ENCODE data around the gene STXBP5L.
"Not testable (repeated sequence)": the region's sequence is repeated elsewhere in the genome, so short reads cannot be mapped to it uniquely, and the experiment has no call there.

Gene STXBP5L

DNA sequence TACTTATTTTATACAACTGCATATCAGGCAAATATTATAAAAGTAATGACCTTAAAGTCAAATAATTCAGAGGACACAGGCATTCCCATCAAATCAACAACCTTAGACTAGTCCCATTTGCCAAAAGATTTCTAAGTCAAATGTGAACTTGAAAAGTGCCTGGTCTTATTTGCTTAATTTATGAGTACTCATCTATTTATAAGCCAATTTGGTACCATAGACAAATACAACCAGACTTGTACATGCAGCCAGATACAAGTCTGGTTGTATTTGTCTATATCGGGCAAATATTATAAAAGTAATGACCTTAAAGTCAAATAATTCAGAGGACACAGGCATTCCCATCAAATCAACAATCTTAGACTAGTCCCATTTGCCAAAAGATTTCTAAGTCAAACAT lies 322.2 kb downstream of the STXBP5L start:
- not testable (repeated sequence) for DNase-seq (ENCODE audit: low read depth, low spot score)

DNA sequence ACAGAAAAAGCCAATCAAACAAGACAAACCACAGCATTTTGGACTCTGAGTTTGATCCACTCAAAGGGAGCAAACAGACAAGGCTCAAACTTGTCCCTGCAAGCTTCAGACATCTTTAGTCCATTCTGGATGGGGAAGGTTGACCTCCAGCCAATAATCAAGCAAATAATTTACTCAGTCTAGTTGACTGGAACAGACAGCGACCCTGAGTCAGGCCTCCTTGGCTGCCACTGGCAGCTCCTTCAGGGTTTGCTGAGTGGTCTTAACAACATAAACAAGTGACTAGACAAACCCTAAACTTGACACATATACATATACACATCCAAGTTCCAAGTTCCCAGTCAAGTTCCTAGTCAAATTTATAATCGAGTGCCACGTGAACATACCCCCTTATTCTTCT lies 323.9 kb downstream of the STXBP5L start:
- DNase-seq (ENCODE audit: low read depth, low spot score), result no peak

DNA sequence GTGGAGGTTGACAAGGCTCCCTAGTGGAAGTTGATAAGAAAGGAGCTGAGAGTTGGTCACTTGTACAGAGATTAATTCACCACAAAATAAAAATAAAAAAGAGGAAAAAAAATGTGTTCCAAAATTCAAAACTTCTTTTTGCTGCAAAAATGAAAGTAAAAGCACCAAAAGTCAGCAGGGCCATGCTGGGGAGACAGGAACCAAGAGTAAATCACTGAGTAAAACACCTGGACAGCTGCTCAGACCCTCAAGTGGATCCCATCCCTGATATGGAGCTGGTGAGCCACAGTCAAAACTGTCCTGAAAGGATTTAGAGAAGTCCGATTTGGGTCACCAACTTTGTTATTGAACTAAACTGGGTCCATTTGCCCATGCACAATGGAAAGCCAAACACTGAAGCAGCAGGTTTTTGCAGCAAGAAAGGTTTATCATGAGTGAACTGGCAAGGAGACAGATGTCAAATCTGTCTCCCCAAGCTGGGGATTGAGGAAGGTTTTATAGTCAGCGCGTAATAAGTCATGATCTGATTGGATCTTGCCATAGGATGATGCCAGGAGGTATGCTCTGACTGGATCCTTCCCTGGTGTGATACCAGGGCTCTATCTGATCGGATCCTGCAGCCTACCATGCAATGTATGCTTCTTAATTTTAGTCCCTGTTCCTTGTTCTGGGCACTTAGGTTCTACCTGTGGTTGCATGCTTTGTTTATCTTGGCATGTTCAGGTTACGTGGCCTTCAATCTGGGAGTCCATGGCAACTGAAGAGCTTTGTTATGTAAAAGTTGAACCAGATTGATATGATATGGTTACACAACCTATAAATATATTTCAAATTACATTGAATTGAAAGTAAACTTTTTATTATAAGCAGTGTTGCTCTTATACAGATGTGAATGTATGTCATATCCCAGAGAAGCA lies 324.6 kb downstream of the STXBP5L start:
- no peak for DNase-seq (ENCODE audit: low read depth, low spot score)

DNA sequence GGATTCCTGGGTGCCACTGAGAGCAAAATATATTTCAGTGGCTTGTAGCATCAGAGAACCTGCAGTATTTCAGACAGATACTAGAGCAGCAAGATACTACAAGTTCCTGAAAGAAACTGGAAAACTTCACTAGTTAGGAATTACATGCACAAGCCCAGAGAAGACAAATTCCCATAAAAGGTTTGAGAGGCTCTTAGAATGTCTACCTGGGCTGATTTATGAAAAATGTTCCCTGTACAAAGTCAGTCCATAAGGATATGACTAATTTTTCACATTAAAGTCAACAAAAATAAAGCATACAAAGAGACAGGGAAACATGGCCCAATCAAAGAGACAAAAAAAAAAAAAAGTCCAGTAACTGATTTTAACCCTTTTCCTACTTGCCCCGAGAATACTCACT lies 335.2 kb downstream of the STXBP5L start:
- no peak for DNase-seq (ENCODE audit: low read depth, low spot score)

DNA sequence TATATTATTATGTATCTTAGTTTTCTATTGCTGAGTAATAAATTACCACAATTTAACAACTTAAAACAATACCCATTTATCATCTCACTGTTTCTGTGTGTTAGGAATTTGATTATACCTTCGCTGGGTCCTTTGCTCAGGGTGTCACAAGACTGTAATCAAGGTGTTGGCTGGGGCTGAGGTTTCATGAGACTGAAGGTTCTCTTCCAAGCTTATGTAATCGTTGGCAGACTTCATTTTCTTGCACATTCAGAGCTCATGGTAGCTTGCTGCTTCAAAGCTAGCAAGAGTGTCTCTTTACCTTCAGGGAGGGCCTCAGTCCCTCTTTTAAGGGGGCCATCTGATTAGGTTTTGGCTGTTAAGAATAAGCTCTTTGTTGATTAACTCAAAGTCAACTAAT lies 344.7 kb downstream of the STXBP5L start:
- no peak for DNase-seq (ENCODE audit: low read depth, low spot score)

DNA sequence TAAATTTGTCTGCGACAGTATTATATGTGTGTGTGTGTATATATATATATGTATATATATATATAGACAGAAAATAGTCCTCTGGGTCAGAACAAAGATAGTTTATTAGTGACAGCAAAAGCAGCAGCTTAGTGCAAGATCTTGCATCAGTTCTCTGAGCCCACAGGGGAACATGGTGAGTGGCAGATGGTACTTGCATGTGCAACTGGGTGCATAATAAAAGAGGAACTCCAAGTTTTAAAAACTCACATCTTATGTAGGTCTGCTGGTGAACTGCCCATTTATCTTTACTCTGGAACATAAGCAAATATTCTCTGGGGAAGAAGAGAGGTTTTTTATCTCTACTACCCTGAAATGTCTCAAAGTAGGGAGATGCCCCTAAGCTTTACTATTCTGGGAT lies 361.4 kb downstream of the STXBP5L start:
- DNase-seq (ENCODE audit: low read depth, low spot score), result no peak

DNA sequence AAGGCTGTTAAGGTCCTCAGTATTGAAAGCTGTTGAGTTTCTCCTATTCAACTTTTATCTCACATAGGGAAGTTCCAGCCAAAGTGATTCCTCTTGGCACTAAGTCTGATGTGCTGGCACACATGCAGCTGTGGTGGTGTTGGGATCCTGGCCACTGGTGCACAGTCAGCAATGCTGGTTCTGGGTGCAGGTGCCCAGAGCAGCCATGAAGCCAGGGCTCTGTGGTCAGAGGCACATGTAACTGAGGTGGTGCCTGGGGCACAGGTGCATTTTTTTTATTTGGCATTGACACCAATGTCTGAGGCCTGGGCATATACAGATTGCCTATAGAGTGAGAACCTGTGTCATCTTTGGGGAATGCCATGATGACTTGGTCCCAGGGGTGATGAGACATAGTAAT lies 366.4 kb downstream of the STXBP5L start:
- no peak for DNase-seq (ENCODE audit: low read depth, low spot score)

DNA sequence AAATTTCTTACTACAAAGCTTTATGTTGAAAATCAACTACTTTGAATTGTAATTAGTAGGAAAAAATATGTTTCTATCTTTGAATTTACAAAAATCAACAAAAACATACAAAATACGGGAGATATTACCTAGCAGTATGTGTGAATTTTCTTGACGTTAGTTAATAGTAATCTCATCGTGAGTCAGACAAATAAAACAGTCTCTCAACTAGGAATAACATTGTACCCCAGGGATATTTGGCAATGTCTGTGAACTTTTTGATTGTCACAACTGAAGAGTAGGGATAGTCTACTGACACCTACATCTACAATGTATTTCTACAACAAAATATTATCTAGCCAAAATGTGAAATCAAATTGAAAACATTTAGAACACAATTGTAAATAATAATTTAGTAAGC lies 387.4 kb downstream of the STXBP5L start:
- DNase-seq (ENCODE audit: low read depth, low spot score), result no peak

DNA sequence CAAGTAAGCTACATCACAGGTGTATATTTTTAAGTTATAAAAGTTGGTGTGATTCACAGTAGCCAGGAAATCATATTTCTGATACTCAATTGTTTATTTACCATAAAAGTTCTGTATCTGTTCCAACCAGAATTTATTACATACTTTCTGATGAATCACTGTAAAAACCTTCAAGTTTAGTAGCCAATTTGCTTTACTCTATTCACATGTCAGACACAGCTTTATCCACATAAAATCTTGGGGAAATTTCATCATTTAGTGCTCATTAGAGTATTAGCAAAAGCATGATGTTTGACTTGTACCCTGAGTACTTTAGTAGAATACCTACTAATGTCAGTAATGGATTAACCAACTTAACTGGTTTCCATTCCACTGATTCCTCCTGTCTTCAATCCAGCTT lies 388.0 kb downstream of the STXBP5L start:
- DNase-seq (ENCODE audit: low read depth, low spot score), result no peak

DNA sequence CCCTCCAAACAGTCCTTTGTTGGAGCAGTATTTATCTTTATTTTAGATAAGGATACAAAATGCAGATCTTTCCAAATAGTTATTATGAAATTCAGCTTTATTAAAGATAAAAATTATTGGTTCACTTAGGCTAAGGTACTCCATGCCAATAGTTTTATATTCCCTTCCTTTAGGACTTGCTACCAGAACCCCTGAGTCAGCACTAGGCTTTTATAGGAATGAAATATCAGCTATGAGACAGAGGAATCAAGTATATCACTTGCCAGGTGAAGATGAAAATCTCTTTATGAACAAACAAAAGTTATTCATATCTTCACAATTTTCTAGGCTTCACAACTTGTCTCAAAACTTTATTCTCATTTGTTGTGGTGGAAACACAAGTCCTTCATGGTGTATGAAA lies 416.3 kb downstream of the STXBP5L start:
- DNase-seq (ENCODE audit: low read depth, low spot score), result no peak

DNA sequence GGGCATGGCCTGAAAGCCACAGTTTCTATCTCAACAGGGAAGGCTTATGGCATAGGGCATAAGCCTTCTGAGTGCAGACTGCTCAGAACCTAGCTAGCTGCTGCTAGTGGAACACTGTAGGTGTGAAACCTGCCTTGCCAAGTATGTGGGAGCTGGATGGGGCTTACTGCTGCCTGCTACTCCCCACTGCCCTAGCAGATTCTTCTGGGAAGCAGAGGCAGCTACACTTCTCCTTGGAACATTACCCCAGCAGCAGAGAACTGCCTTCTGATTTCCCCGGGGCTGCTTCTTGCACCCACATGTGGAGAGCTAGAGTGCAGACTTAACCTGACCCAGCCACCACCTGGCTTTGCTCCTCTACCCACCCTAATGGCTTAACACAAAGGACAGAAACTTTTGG lies 422.1 kb downstream of the STXBP5L start:
- DNase-seq (ENCODE audit: low read depth, low spot score), result no peak

DNA sequence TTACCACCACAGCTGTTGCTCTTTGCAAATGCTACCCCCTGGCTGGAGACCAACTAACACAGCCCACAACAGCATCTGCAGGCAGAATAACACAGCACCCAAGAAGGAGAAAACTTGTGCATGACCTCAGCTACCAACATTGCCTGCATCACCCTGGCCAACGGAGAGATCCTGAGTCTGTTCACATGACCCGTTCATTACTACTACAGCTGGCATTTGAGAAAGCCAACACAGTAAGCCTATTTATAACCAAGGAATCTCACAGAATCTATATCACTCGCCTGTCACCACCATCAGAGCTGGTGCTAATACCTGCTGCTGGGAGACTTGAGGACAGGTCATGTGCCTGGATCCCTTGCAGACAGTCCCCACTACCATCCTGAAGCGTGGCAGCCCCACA lies 422.6 kb downstream of the STXBP5L start:
- DNase-seq (ENCODE audit: low read depth, low spot score), result no peak

DNA sequence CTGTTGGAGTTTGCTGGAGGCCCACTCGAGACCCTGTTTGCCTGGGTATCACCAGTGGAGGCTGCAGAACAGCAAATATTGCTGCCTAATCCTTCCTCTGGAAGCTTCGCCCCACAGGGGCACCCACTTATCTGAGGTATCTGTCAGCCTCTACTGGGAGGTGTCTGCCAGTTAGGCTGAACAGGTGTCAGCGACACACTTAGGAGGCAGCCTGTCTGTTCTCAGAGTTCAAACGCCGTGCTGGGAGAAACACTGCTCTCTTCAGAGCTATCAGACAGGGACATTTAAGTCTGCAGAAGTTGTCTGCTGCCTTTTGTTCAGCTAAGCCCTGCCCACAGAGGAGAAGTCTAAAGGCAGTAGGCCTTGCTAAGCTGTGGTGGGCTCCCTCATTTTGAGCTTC lies 448.0 kb downstream of the STXBP5L start:
- DNase-seq (ENCODE audit: low read depth, low spot score), result not testable (repeated sequence)

DNA sequence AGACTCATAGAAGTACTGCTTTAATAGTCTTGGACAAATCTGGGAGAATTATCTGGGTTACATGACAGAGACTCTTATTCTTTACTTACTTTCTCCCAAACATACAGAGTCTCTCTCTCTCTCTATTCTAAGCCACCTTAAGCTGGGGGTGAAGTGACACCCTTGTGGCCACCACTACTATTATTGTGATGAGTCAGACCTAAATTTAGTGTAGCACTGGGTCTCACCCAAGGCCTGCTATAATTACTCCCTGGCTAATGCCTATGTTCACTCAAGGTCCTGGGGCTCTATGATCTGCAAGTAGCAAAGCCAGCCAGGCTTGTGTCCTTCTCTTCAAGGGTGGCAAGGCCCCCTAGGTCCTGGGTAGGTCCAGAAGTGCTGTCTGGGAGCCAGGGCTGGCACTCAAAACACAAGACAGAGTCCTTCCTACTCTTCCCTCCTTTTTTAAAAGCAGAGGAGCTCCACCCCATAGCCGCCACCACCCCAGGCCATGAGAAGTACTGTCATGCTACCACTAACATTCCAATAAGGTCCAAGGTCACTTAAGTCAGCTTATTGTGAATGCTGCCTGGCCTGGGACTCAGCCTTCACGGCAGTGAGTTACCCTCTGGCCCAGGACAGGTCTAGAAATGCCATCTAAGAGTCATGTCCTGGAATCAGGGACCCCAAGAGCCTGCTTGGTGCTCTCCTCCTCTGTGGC lies 454.2 kb downstream of the STXBP5L start:
- no peak for DNase-seq (ENCODE audit: low read depth, low spot score)

DNA sequence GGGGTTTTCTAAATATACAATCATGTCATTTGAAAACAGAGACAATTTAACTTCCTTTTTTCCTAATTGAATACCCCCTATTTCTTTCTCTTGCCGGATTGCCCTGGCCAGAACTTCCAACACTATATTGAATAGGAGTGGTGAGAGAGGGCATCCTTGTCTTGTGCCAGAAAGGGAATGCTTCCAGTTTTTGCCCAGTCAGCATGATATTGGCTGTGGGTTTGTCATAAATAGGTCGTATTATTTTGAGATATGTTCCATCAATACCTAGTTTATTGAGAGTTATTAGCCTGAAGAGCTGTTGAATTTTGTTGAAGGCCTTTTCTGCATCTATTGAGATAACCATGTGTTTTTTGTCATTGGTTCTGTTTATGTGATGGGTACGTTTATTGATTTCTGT lies 480.3 kb downstream of the STXBP5L start:
- not testable (repeated sequence) for DNase-seq (ENCODE audit: low read depth, low spot score)

DNA sequence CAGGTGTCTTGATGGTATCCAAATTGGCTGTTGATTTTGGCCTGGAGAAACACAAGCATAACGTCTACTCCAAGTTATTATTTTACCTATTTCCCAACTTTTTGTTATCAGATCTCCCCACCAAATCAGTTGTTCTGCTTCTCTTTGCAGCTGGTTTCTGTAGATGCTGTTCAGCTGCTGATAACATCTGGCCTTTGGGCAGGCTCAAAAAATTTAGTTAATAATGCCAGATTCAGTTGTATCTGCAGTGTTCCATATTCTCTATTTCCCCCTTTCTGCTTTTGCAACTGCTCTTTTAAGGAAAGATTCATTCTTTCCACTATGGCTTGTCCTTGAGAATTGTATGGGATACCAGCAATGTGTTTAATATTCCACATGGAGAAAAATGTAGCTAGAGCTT lies 488.0 kb downstream of the STXBP5L start:
- DNase-seq (ENCODE audit: low read depth, low spot score), result not testable (repeated sequence)

DNA sequence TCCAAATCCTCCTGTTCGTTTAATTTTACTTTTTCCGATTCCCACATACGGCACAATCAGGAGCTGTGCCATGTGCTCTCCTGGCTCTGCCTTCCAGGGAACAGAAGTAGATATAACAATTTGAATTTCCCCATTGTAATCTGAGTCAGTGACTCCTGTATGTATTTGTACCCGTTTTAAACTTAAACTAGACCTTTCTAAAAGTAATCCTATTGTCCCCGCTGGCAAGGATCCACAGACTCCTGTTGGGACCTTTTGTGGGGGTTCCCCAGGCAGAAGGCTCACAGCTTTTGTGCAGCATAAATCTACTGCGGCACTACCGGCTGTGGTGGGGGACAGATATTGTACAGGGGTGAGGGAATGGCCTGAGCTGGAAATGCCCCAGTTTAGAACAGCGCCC lies 490.0 kb downstream of the STXBP5L start:
- DNase-seq (ENCODE audit: low read depth, low spot score), result not testable (repeated sequence)

DNA sequence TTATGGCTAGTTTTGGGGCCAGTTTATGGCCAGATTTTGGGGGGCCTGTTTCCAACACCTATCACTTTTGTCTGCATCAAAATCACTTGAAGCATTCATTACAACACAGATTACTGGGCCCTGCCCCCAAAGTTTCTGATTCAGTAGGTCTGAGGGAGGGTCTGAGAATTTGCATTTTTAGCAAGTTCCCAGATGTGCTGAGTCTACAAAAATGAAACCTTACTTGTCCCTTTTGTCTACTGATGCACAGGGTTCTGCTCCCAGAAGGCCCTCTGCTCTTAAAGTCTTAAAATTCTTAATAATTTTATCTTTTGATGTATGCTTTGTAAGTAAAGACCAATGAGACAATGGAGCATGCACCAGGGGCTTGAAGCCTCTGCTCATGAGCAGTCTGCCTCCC lies 491.8 kb downstream of the STXBP5L start:
- DNase-seq (ENCODE audit: low read depth, low spot score), result no peak

DNA sequence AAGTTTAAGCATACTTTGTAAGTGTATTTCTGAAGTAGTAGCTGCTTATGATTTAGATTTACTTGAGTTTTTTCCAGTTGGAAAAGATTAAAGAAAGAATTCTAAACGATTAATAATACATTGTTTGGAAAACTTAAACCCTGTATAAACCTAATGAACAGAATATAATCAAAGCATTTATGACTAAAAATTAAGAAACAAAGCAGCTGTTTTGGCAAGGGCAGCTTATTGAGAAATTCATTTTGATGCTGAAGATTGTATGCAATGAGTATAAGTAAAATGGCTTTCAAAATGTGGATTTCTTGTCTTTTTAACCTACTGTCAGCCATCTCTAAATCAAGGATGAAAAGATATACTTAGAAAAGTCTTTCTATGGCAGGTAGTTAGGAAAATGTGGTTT lies 497.6 kb downstream of the STXBP5L start:
- no peak for DNase-seq (ENCODE audit: low read depth, low spot score)

DNA sequence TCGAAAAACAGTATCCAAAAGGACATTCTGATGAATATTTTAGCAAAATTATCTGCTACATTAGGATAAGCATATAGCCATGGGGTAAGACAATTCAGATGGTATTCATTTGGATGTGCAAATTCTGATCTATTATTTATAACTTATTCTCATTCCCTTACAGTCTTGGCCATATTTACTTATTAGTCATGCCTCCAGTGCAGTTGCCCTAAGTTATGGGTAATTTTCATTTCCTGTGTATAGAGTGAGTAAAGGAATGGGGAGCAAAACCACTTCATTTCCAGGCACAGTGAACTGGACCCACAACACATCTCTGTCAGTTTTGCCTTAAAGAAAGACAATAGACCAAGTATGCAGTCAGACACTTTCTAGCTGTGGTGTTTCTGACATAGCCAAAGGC lies 503.5 kb downstream of the STXBP5L start:
- DNase-seq (ENCODE audit: low read depth, low spot score), result no peak

DNA sequence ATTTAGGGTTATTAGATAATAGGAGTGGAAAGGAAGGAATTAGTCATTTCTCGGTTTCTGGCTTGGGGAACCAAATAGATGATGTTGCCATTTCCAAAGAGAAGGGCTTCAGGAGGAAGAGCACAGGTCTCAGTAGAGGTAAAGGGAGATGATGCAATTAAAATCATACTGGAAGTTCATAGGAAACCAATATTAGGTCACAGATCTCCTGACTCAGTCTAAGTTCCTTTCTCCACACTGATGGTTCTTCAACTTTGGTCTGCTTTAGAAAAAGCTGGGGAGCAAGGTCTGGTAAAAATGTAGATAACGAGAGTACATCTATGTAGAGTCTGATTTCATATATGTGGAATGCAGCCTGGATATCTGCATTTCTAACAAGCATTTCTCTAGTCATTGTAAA lies 506.9 kb downstream of the STXBP5L start:
- no peak for DNase-seq (ENCODE audit: low read depth, low spot score)

DNA sequence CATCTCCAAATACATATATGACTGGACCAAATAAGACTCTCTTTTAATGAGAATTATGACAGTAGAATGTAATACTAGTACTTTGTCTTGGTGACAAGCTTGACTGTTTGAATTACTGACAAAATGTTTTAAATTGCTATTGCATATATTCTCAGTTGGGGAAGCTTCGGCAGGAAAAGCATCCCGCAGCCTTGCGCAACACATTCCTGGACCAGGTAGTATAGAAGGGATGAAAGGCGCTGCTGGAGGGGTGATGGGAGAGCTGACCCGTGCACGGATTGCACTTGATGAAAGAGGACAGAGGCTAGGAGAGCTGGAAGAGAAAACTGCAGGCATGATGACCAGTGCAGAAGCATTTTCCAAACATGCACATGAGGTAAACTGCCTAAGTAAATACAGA lies 510.2 kb downstream of the STXBP5L start:
- DNase-seq (ENCODE audit: low read depth, low spot score), result no peak

DNA sequence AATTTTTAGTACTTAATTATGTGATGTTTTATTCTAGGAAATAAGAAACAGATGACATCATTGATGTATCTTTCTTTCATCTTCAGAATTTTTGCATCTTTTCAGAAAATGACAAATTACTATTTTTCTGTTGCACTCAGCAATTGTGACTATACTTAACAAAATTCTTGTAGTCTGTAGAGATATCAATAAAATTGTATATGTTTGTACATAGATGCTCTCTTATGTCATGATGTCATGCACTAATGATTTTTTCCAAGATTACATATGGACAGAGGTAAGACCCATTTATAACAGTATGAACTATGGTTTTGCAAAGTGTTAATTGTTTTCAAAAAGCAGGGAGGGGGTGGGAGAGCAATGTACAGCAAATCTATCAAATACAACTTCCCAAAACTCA lies 516.5 kb downstream of the STXBP5L start:
- DNase-seq (ENCODE audit: low read depth, low spot score), result no peak
